ENCODE results near the gene CRIP2. TPM values are rescaled to one million over a fixed set of nuclear protein-coding genes. Genes with fewer than 3 reads are reported as not detected.

The CRIP2 gene
- polyA plus RNA-seq, 1 donor (not counting 4 experiments of a cell fraction or from before 2014, with no cell fraction given), result 4.8 TPM

DNA sequence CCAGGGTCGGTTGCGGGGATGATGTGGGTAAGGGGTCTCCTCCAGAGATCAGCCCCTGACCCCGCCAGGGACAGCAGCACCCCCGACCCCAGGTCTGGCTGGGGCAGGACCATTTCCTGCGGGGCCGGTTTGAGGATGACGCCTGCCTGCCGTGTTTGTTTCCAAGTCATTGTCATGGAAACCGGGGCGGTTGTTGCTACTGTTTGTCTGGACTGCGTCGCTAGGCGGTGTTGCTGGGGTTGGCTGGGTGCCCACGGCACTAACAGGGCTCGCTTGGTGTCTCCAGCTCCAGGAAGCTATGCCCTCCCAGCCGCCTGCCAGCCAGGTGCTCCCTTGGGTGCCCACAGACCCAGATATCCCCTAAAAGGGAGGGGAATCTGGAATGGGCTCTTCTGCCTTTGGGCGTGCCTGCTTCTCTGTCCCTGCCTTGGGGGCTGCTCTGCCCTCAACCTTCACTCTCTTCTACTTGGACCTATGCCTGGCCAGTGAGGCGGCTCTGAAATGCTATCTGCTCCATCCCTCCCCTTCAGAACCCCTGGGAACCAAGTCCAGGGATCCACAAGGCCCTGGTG lies 7.4 kb downstream of the CRIP2 start:
- peak; percentile 85 for FAIRE-seq
- peak overlapping the region in 1 of 3 experiments; percentile 66 for H3K4me3 ChIP-seq (ENCODE audit: control insufficient read depth in 2 of 3, extremely low read depth in 1 of 3, insufficient read depth in 2 of 3, low read depth in 1 of 3, low read length in 3 of 3)
- H3K4me2 ChIP-seq (ENCODE audit: control insufficient read depth, extremely low read depth, insufficient read depth, low read depth, low read length), result peak overlapping the region; percentile 69
- peak overlapping the region; percentile 41 for H2AFZ ChIP-seq (ENCODE audit: control insufficient read depth, low read length)
- H3K27ac ChIP-seq (ENCODE audit: control insufficient read depth, insufficient read depth, low read length), result peak overlapping the region; percentile 97
- H4K20me1 ChIP-seq (ENCODE audit: control insufficient read depth, extremely low read depth, insufficient read depth, low read length), result no peaks in the 10 kb centered on the region
- no peaks in the 10 kb centered on the region for H3K9me1 ChIP-seq (ENCODE audit: control insufficient read depth, extremely low read depth, insufficient read depth, low read length)
- peak overlapping the region; percentile 96 for H3K9ac ChIP-seq (ENCODE audit: control insufficient read depth, extremely low read depth, insufficient read depth, low read length)
- no peaks in the 10 kb centered on the region for H3K9me3 ChIP-seq (ENCODE audit: control insufficient read depth, low read depth, low read length)
- DNase-seq (ENCODE audit: low read depth, low spot score), result peak; percentile 86
- TF ChIP-seq EZH2 (IDR thresholded peaks at IDR 0.05; ENCODE audit: low read length), result no peak
- TF ChIP-seq, protein P1, sequence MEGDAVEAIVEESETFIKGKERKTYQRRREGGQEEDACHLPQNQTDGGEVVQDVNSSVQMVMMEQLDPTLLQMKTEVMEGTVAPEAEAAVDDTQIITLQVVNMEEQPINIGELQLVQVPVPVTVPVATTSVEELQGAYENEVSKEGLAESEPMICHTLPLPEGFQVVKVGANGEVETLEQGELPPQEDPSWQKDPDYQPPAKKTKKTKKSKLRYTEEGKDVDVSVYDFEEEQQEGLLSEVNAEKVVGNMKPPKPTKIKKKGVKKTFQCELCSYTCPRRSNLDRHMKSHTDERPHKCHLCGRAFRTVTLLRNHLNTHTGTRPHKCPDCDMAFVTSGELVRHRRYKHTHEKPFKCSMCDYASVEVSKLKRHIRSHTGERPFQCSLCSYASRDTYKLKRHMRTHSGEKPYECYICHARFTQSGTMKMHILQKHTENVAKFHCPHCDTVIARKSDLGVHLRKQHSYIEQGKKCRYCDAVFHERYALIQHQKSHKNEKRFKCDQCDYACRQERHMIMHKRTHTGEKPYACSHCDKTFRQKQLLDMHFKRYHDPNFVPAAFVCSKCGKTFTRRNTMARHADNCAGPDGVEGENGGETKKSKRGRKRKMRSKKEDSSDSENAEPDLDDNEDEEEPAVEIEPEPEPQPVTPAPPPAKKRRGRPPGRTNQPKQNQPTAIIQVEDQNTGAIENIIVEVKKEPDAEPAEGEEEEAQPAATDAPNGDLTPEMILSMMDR (optimal IDR thresholded peaks at IDR 0.05 in 1 of 3, IDR thresholded peaks at IDR 0.05 in 1 of 3, conservative IDR thresholded peaks at IDR 0.05 in 1 of 3; ENCODE audit: extremely low read depth in 1 of 3, insufficient read depth in 2 of 3, low read length in 3 of 3), result peak in 1 of 3 experiments; percentile 20
- dilution Hi-C loops (cut with MboI; ENCODE audit: extremely low pct_ligation_motif_present, low sequenced_read_pairs), result no loop called here
- H3K4me1 ChIP-seq (ENCODE audit: control insufficient read depth, extremely low read depth, insufficient read depth, low read length), result peaks cover 28% of the 10 kb centered on the region
- H3K79me2 ChIP-seq (ENCODE audit: control insufficient read depth, insufficient read depth, low read length), result no peaks in the 10 kb centered on the region
- H3K27me3 ChIP-seq (ENCODE audit: control insufficient read depth, extremely low read depth, insufficient read depth, low read length), result peaks cover 29% of the 10 kb centered on the region
- H3K36me3 ChIP-seq (ENCODE audit: control insufficient read depth in 2 of 2, extremely low read depth in 1 of 2, insufficient read depth in 2 of 2, low read length in 2 of 2), result no peaks in the 10 kb centered on the region

DNA sequence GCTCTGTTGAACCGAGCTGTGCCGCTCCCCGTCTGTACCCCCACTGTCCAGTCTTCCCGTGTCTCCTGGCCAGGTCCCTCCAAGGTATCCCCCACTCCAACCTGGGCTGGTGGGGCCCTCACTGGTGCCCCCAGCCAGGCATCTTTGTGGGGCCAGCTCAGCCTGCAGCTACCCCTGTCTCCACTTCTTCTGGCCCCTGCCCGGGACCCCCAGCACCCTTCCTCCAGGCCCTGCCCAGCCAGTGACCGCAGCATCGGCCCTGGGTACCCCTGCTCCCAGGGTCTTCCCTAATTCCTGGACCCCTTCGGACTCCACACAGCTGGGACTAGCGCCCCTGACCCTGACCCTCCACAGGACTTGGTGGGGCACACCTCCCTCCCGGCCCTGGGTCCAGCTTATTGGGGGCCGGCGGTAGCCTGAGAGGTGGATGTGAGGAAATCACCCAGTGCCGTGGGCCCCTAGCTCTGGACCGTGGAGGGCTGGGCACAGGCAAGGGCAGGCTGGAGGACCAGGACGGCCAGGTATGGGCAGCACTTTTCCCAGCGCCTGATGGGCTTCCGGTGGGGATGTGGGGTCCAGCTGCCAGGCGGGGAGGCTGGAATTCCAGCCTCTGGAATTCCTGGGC lies 8.0 kb downstream of the CRIP2 start:
- H3K4me1 ChIP-seq (ENCODE audit: control insufficient read depth, extremely low read depth, insufficient read depth, low read length), result peaks cover 29% of the 10 kb centered on the region
- no peaks in the 10 kb centered on the region for H3K9me3 ChIP-seq (ENCODE audit: control insufficient read depth, low read depth, low read length)
- dilution Hi-C loops (cut with MboI; ENCODE audit: extremely low pct_ligation_motif_present, low sequenced_read_pairs), result no loop called here
- no peak overlapping the region for H3K4me3 ChIP-seq (ENCODE audit: control insufficient read depth in 2 of 3, extremely low read depth in 1 of 3, insufficient read depth in 2 of 3, low read depth in 1 of 3, low read length in 3 of 3)
- FAIRE-seq (no peak), DNase-seq (ENCODE audit: low read depth, low spot score) (no peak)
- H3K36me3 ChIP-seq (ENCODE audit: control insufficient read depth in 2 of 2, extremely low read depth in 1 of 2, insufficient read depth in 2 of 2, low read length in 2 of 2), result no peaks in the 10 kb centered on the region
- H3K4me2 ChIP-seq (ENCODE audit: control insufficient read depth, extremely low read depth, insufficient read depth, low read depth, low read length), result peak overlapping the region; percentile 69
- TF ChIP-seq EZH2 (IDR thresholded peaks at IDR 0.05; ENCODE audit: low read length), result no peak
- TF ChIP-seq, protein P1 (optimal IDR thresholded peaks at IDR 0.05 in 1 of 3, IDR thresholded peaks at IDR 0.05 in 1 of 3, conservative IDR thresholded peaks at IDR 0.05 in 1 of 3; ENCODE audit: extremely low read depth in 1 of 3, insufficient read depth in 2 of 3, low read length in 3 of 3), result no peak
- H4K20me1 ChIP-seq (ENCODE audit: control insufficient read depth, extremely low read depth, insufficient read depth, low read length), result no peaks in the 10 kb centered on the region
- H3K9ac ChIP-seq (ENCODE audit: control insufficient read depth, extremely low read depth, insufficient read depth, low read length), result peak overlapping the region; percentile 96
- no peak overlapping the region for H2AFZ ChIP-seq (ENCODE audit: control insufficient read depth, low read length)
- H3K9me1 ChIP-seq (ENCODE audit: control insufficient read depth, extremely low read depth, insufficient read depth, low read length), result no peaks in the 10 kb centered on the region
- peaks cover 35% of the 10 kb centered on the region for H3K27me3 ChIP-seq (ENCODE audit: control insufficient read depth, extremely low read depth, insufficient read depth, low read length)
- H3K27ac ChIP-seq (ENCODE audit: control insufficient read depth, insufficient read depth, low read length), result peak overlapping the region; percentile 97
- no peaks in the 10 kb centered on the region for H3K79me2 ChIP-seq (ENCODE audit: control insufficient read depth, insufficient read depth, low read length)

Data from keratinocyte (primary cell).